IMR-90 (cell line): ENCODE results near the gene SLC4A8. TPM values are rescaled to one million over a fixed set of nuclear protein-coding genes. Genes with fewer than 3 reads are reported as not detected.

Source experiments
- ATAC-seq: fragments of 200-7000 bp; cut with Tn5 transposase; 2 replicates; pipeline ENCODE4 v1.9.1; 2020; ENCODE audit warnings: low read depth, mild to moderate bottlenecking, moderate library complexity
- BruUV-seq: library from RNA; stranded (reverse); fragments of 400-500 nt; replicated peaks from 2 replicates; lab custom pipeline; 2021; lab: Mats Ljungman, UMichigan
- CTCF ChIA-PET: fragments of 300-600 bp; formaldehyde crosslinking; extraction: SDS; loops from one replicate; lab custom pipeline; 2021; ENCODE audit warnings: antibody characterized with exemption; lab: Yijun Ruan, JAX
- POLR2A ChIA-PET: fragments of 300-600 bp; sonication (Branson Sonifier 250); formaldehyde crosslinking; loops from one replicate; lab custom pipeline; 2022; ENCODE audit warnings: antibody characterized with exemption; ENCODE audit not compliant: unreplicated experiment; lab: Charles Lee
- DNase-seq: peaks from one replicate; pipeline ENCODE4 v3.0.0; 2013
- H2AFZ ChIP-seq: replicated peaks from 2 replicates; pipeline ENCODE3; 2013; ENCODE audit warnings: low read length, mild to moderate bottlenecking; ENCODE audit not compliant: poor library complexity
- H2AK5ac ChIP-seq: 2 replicates; pipeline ENCODE4 v1.6.1; 2013; ENCODE audit warnings: low read depth, low read length, inconsistent platforms
- H2AK9ac ChIP-seq: replicated peaks from 2 replicates; pipeline ENCODE3; 2013; ENCODE audit warnings: mild to moderate bottlenecking, low read depth, low read length, moderate library complexity; ENCODE audit not compliant: poor library complexity
- H2BK120ac ChIP-seq: 2 replicates; pipeline ENCODE4 v1.6.1; 2013; ENCODE audit warnings: low read depth, low read length, inconsistent platforms
- H2BK15ac ChIP-seq: 3 replicates; pipeline ENCODE4 v1.6.1; 2013; ENCODE audit warnings: low read depth, low read length, inconsistent platforms
- H2BK20ac ChIP-seq: 2 replicates; pipeline ENCODE4 v1.6.1; 2013; ENCODE audit warnings: low read depth, mild to moderate bottlenecking, inconsistent platforms, low read length, moderate library complexity
- H2BK5ac ChIP-seq: 2 replicates; pipeline ENCODE4 v1.6.1; 2013; ENCODE audit warnings: mild to moderate bottlenecking, low read depth, low read length, inconsistent platforms; ENCODE audit not compliant: poor library complexity, severe bottlenecking
- H3K14ac ChIP-seq: replicated peaks from 2 replicates; pipeline ENCODE4 v1.6.1; 2013; ENCODE audit warnings: low read depth, low read length, inconsistent platforms
- H3K18ac ChIP-seq: 2 replicates; pipeline ENCODE4 v1.6.1; 2013; ENCODE audit warnings: low read depth, low read length, control low read depth
- H3K23ac ChIP-seq: 2 replicates; pipeline ENCODE4 v1.6.1; 2013; ENCODE audit warnings: low read depth, low read length, inconsistent platforms
- H3K27ac ChIP-seq: 2 replicates; pipeline ENCODE4 v1.5.1; 2013; ENCODE audit warnings: mild to moderate bottlenecking, control low read depth, low read length; ENCODE audit not compliant: insufficient read depth
- H3K27me3 ChIP-seq: 2 replicates; pipeline ENCODE4 v1.6.1; 2013; ENCODE audit warnings: low read length; ENCODE audit not compliant: control insufficient read depth, insufficient read depth
- H3K36me3 ChIP-seq: 2 replicates; pipeline ENCODE4 v1.6.1; 2013; ENCODE audit warnings: low read length, mixed read lengths; ENCODE audit not compliant: control insufficient read depth, insufficient read depth
- H3K4ac ChIP-seq: 2 replicates; pipeline ENCODE4 v1.6.1; 2013; ENCODE audit warnings: low read depth, low read length, inconsistent platforms
- H3K4me1 ChIP-seq: 2 replicates; pipeline ENCODE4 v1.6.1; 2013; ENCODE audit warnings: low read length, mixed read lengths; ENCODE audit not compliant: control insufficient read depth, insufficient read depth
- H3K4me2 ChIP-seq: 2 replicates; pipeline ENCODE4 v1.6.1; 2013; ENCODE audit warnings: low read depth, mild to moderate bottlenecking, control low read depth, low read length, moderate library complexity
- H3K4me3 ChIP-seq: 2 replicates; pipeline ENCODE4 v1.5.1; 2013; ENCODE audit warnings: low read depth, mild to moderate bottlenecking, control low read depth, low read length, moderate library complexity; ENCODE audit not compliant: insufficient read depth
- H3K56ac ChIP-seq: 2 replicates; pipeline ENCODE4 v1.6.1; 2013; ENCODE audit warnings: low read length, inconsistent platforms; ENCODE audit not compliant: insufficient read depth; ENCODE audit errors: extremely low read depth
- H3K79me1 ChIP-seq, 2 experiments: 2 replicates each; pipeline ENCODE4 v1.6.1; 2013; ENCODE audit warnings: low read length in 2 of 2, inconsistent platforms in 1 of 2, low read depth in 1 of 2
- H3K9ac ChIP-seq: 2 replicates; pipeline ENCODE4 v1.6.1; 2013; ENCODE audit warnings: low read depth, low read length, control low read depth
- H3K9me1 ChIP-seq: 2 replicates; pipeline ENCODE4 v1.6.1; 2013; ENCODE audit warnings: low read length, inconsistent platforms; ENCODE audit not compliant: insufficient read depth
- H3K9me3 ChIP-seq: 2 replicates; pipeline ENCODE4 v1.6.1; 2013; ENCODE audit warnings: low read length; ENCODE audit not compliant: control insufficient read depth, insufficient read depth
- H4K20me1 ChIP-seq: 2 replicates; pipeline ENCODE4 v1.6.1; 2013; ENCODE audit warnings: low read length, inconsistent platforms; ENCODE audit not compliant: insufficient read depth
- H4K5ac ChIP-seq: 2 replicates; pipeline ENCODE4 v1.6.1; 2013; ENCODE audit warnings: mild to moderate bottlenecking, low read depth, low read length, control low read depth
- H4K8ac ChIP-seq, 2 experiments: 2 replicates each; pipeline ENCODE4 v1.6.1; 2013; ENCODE audit warnings: low read depth in 2 of 2, low read length in 2 of 2, control low read depth in 1 of 2, inconsistent platforms in 1 of 2
- H4K91ac ChIP-seq: 2 replicates; pipeline ENCODE4 v1.6.1; 2013; ENCODE audit warnings: low read depth, low read length, inconsistent platforms; ENCODE audit not compliant: insufficient read depth
- MAFK ChIP-seq: IDR thresholded peaks from 2 replicates; pipeline ENCODE4 v1.6.1; 2012; ENCODE audit warnings: low read depth, low read length, improper control_type of control experiment
- SMC3 ChIP-seq: fragments of 150-350 bp; IDR thresholded peaks from 2 replicates; pipeline ENCODE4 v1.6.1; 2016; ENCODE audit warnings: low read depth, mild to moderate bottlenecking, antibody characterized with exemption, low read length, moderate library complexity
- WGBS, 2 experiments: methylation state at CpG; one replicate each; pipeline versions ENCODE4 v1.1.5 to v1.1.7; 2013; ENCODE audit warnings: missing lambda C conversion rate in 2 of 2; ENCODE audit not compliant: insufficient read length in 1 of 2; ENCODE audit errors: extremely low coverage in 2 of 2; 5-methylcytosine and 5-hydroxymethylcytosine counted together
- dilution Hi-C: fragments of 300-500 bp; cut with HindIII; formaldehyde crosslinking; loops from one replicate; pipeline ENCODE4 v1.14.3; 2018; ENCODE audit warnings: low sequenced_read_pairs; ENCODE audit not compliant: unreplicated experiment
- in situ Hi-C: fragments of 300-500 bp; cut with MboI; formaldehyde crosslinking; loops from 3 replicates; pipeline ENCODE4 v1.14.3; 2019; ENCODE audit warnings: low sequenced_read_pairs, inconsistent platforms, mixed read lengths
- intact Hi-C: fragments of 100-400 bp; cut with micrococcal nuclease; formaldehyde crosslinking; loops from 2 replicates; pipeline ENCODE4 v1.10.0; 2022
- polyA plus RNA-seq, 3 experiments: library from polyadenylated mRNA; depleted of rRNA; stranded (reverse); fragments of >200 nt; gene quantifications; 2 replicates each; pipeline ENCODE4 v1.2.3, GENCODE V29; 2012; ENCODE audit warnings: low replicate concordance in 1 of 3
- total RNA-seq: library from RNA; depleted of rRNA; stranded (reverse); fragments of >200 nt; gene quantifications from 2 replicates; pipeline ENCODE4 v1.2.3, GENCODE V29; 2012

SLC4A8 gene
- total and polyA plus RNA-seq, 2 of the 4 experiments (the other 2 are of a cell fraction): 3.1 to 5.2 TPM

DNA sequence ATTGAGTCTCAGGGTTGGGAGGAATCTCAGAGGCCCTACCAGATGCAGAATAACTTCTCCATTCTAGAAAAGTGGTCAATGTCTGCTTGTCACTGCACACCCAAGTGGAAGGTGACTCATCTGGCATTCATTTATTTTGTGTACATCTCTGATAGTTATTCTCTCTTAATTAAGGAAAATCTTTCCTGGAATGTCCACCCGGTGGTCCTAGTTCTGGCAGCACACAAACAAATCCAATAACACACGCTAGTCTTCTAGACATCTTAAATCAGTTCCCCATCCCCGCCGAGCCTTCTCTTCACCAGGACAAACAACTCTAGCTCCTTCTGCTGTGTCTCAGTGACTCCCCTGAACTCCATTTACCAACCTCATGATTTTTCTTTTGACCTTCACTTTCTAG lies 116.4 kb downstream of the SLC4A8 start:
- Histone ChIP-seq H2BK120ac (no peak overlapping the region), H3K9me3 (no peaks in the 10 kb centered on the region), H3K27ac (no peak overlapping the region), H3K23ac (no peak overlapping the region), H4K91ac (no peak overlapping the region), H3K4me3 (no peak overlapping the region), H4K20me1 (no peaks in the 10 kb centered on the region), H4K5ac (no peak overlapping the region), H2AK5ac (no peak overlapping the region), H2BK20ac (no peak overlapping the region), H3K9me1 (no peaks in the 10 kb centered on the region), H2BK15ac (no peak overlapping the region), H3K4ac (no peak overlapping the region), H2AFZ (no peak overlapping the region), H3K79me1 (no peaks in the 10 kb centered on the region), H4K8ac (no peak overlapping the region), H3K4me2 (no peak overlapping the region), H3K27me3 (peaks cover 9% of the 10 kb centered on the region), H3K4me1 (no peaks in the 10 kb centered on the region; the same call in 1 of the 2 replicates), H2AK9ac (no peak overlapping the region), H3K56ac (no peak overlapping the region), H2BK5ac (no peak overlapping the region), H3K9ac (no peak overlapping the region), H3K18ac (no peak overlapping the region), H3K36me3 (no peaks in the 10 kb centered on the region), H3K14ac (no peak overlapping the region)
- DNase-seq (no peak), ATAC-seq (no peak)
- in situ Hi-C loops: no loop called here
- dilution Hi-C loops: no loop called here
- WGBS, 2 experiments: 87% methylated on average over 3 of the region's 4 CpGs; no CpG with 5 or more reads in 1 of the 2 experiments
- ChIA-PET CTCF (no interaction called here), POLR2A (no interaction called here)
- intact Hi-C loops: no loop called here
- BruUV-seq: no TSS peak
- no peak for TF ChIP-seq SMC3
- TF ChIP-seq MAFK: no peak
